Caco-2 (cell line): Measurements from ENCODE around the gene FAM9C. TPM values are rescaled to one million over a fixed set of nuclear protein-coding genes. Genes with fewer than 3 reads are reported as not detected.
"Not testable (repeated sequence)": the region's sequence is repeated elsewhere in the genome, so short reads cannot be mapped to it uniquely, and the experiment has no call there.

ENCODE experiments used
- BruUV-seq: library from RNA; stranded (reverse); fragments of 400-500 nt; replicated peaks from 2 replicates; lab custom pipeline; 2021; lab: Mats Ljungman, UMichigan
- CTCF ChIA-PET: fragments of 300-600 bp; sonication (Branson Sonifier 250); formaldehyde crosslinking; loops from one replicate; lab custom pipeline; 2022; ENCODE audit warnings: antibody characterized with exemption; lab: Charles Lee
- POLR2A ChIA-PET: fragments of 300-600 bp; sonication (Branson Sonifier 250); formaldehyde crosslinking; loops from one replicate; lab custom pipeline; 2022; ENCODE audit warnings: antibody characterized with exemption; lab: Charles Lee
- DNase-seq, 2 experiments: peaks; one replicate each; pipeline versions ENCODE4 v3.0.0 to v3.0.0-alpha.2; 2020 to 2022
- H3K27me3 ChIP-seq: replicated peaks from 2 replicates; pipeline ENCODE4 v1.6.0; 2011; ENCODE audit warnings: low read length; ENCODE audit not compliant: control insufficient read depth, insufficient read depth
- H3K36me3 ChIP-seq: 2 replicates; pipeline ENCODE4 v1.5.1; 2011; ENCODE audit warnings: low read length; ENCODE audit not compliant: control insufficient read depth, insufficient read depth
- H3K4me1 ChIP-seq: fragments of 250-450 bp; sonication (Bioruptor Pico); 2 replicates; pipeline ENCODE4 v1.5.1; 2020; ENCODE audit warnings: mild to moderate bottlenecking
- H3K4me3 ChIP-seq: 2 replicates; pipeline ENCODE4 v1.5.1; 2011; ENCODE audit warnings: low read depth, mild to moderate bottlenecking, control low read depth, low read length
- H3K9me3 ChIP-seq: fragments of 250-450 bp; sonication (Bioruptor Pico); 2 replicates; pipeline ENCODE4 v1.5.1; 2020; ENCODE audit warnings: mild to moderate bottlenecking, moderate library complexity
- H3K27ac Mint-ChIP-seq: one replicate; pipeline ENCODE4 v1.8.0; 2022; ENCODE audit warnings: mixed read lengths; ENCODE audit not compliant: unreplicated experiment
- H3K27me3 Mint-ChIP-seq: one replicate; pipeline ENCODE4 v1.8.0; 2022; ENCODE audit warnings: mixed read lengths; ENCODE audit not compliant: insufficient read depth, unreplicated experiment
- H3K36me3 Mint-ChIP-seq: one replicate; pipeline ENCODE4 v1.8.0; 2022; ENCODE audit warnings: mild to moderate bottlenecking, mixed read lengths; ENCODE audit not compliant: insufficient read depth, unreplicated experiment
- H3K4me1 Mint-ChIP-seq: one replicate; pipeline ENCODE4 v1.8.0; 2022; ENCODE audit warnings: low read depth, mixed read lengths; ENCODE audit not compliant: unreplicated experiment
- H3K4me3 Mint-ChIP-seq: one replicate; pipeline ENCODE4 v1.8.0; 2022; ENCODE audit warnings: mild to moderate bottlenecking, moderate library complexity, mixed read lengths; ENCODE audit not compliant: unreplicated experiment
- H3K9me3 Mint-ChIP-seq: one replicate; pipeline ENCODE4 v1.8.0; 2022; ENCODE audit warnings: mixed read lengths; ENCODE audit not compliant: unreplicated experiment
- intact Hi-C: fragments of 100-400 bp; cut with micrococcal nuclease; formaldehyde crosslinking; loops from one replicate; pipeline ENCODE4 v1.10.0; 2022; ENCODE audit not compliant: unreplicated experiment
- total RNA-seq: library from RNA; stranded (reverse); gene quantifications from 2 replicates; pipeline ENCODE4 v1.2.3, GENCODE V29; 2022
- TF ChIP-seq, protein P1 (sequence below), 2 experiments: fragments of 200-600 bp in 1 of 2; IDR thresholded peaks; 1 replicate in 1 of 2; 2 replicates in 1 of 2; pipeline versions ENCODE4 v1.5.1 to v1.8.0; 2011 to 2022; ENCODE audit warnings: antibody characterized with exemption in 1 of 2, control low read depth in 1 of 2, inconsistent platforms in 1 of 2, low read depth in 1 of 2, low read length in 1 of 2, mild to moderate bottlenecking in 1 of 2, moderate library complexity in 1 of 2; ENCODE audit not compliant: insufficient read depth in 1 of 2, severe bottlenecking in 1 of 2, unreplicated experiment in 1 of 2

Gene FAM9C
- total RNA-seq, 1 experiment from 2014 or later, result not detected

DNA sequence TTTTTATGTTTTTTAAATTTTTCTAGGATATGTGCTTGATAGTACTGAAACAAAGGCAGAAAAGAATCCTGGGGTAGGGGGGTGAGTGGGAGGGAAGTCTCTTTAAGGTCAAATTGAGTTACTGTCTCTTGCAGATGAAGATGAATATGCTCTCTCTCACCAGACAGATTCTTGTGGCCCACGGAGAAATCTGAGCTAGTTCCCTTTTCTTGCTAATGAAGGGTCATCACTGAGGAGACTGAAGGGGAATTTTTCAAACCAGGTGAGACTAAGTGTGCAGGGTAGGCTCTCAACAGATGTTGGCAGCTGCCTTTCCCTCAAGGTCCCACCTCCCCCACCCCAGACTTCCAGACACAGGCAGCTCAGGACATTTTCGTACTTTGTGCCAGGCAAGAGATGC is 21.5 kb downstream of the FAM9C start:
- Mint-ChIP-seq H3K36me3 (peaks cover 5% of the 10 kb centered on the region), H3K9me3 (no peaks in the 10 kb centered on the region), H3K27me3 (no peaks in the 10 kb centered on the region), H3K4me3 (no peak overlapping the region), H3K27ac (no peak overlapping the region), H3K4me1 (peaks cover 32% of the 10 kb centered on the region)
- CTCF ChIA-PET, result no interaction called here
- no peaks in the 10 kb centered on the region for H3K36me3 ChIP-seq
- POLR2A ChIA-PET, result no interaction called here
- intact Hi-C loops, result no loop called here
- no peaks in the 10 kb centered on the region for H3K27me3 ChIP-seq
- no peak for DNase-seq
- TF ChIP-seq, protein P1, sequence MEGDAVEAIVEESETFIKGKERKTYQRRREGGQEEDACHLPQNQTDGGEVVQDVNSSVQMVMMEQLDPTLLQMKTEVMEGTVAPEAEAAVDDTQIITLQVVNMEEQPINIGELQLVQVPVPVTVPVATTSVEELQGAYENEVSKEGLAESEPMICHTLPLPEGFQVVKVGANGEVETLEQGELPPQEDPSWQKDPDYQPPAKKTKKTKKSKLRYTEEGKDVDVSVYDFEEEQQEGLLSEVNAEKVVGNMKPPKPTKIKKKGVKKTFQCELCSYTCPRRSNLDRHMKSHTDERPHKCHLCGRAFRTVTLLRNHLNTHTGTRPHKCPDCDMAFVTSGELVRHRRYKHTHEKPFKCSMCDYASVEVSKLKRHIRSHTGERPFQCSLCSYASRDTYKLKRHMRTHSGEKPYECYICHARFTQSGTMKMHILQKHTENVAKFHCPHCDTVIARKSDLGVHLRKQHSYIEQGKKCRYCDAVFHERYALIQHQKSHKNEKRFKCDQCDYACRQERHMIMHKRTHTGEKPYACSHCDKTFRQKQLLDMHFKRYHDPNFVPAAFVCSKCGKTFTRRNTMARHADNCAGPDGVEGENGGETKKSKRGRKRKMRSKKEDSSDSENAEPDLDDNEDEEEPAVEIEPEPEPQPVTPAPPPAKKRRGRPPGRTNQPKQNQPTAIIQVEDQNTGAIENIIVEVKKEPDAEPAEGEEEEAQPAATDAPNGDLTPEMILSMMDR (IDR thresholded peaks at IDR 0.05; ENCODE audit: insufficient read depth in 1 of 2, low read depth in 1 of 2, low read length in 1 of 2, severe bottlenecking in 1 of 2, unreplicated experiment in 1 of 2), result no peak
- H3K4me1 ChIP-seq, result peaks cover 42% of the 10 kb centered on the region
- no peak overlapping the region for H3K4me3 ChIP-seq
- no peaks in the 10 kb centered on the region for H3K9me3 ChIP-seq
- BruUV-seq, result no TSS peak

DNA sequence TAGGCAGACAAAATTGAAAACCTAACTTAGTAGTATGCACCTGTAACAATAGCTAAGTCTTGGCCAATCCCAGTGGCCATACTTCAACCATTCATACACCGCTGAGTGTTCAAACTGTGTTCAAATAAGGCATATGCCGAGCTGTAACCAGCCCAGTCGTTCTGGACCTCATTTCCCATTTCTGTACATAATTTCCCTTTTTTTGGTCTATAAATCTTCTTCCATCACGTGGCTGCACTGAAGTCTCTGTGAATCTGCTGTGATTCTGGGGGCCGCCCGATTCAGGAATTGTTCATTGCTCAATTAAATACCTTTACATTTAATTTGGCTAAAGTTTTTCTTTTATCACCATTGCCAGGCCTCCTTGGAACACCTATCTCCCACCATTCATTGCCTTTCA is 27.7 kb downstream of the FAM9C start:
- POLR2A ChIA-PET, H3K36me3 ChIP-seq, H3K27me3 ChIP-seq, H3K9me3 ChIP-seq, intact Hi-C loops, H3K27ac Mint-ChIP-seq, DNase-seq, H3K4me3 Mint-ChIP-seq, H3K4me3 ChIP-seq, H3K9me3 Mint-ChIP-seq, CTCF ChIA-PET, H3K36me3 Mint-ChIP-seq, BruUV-seq, H3K27me3 Mint-ChIP-seq: not testable (repeated sequence)
- H3K4me1 Mint-ChIP-seq, result peaks cover 12% of the 10 kb centered on the region
- peaks cover 28% of the 10 kb centered on the region for H3K4me1 ChIP-seq

DNA sequence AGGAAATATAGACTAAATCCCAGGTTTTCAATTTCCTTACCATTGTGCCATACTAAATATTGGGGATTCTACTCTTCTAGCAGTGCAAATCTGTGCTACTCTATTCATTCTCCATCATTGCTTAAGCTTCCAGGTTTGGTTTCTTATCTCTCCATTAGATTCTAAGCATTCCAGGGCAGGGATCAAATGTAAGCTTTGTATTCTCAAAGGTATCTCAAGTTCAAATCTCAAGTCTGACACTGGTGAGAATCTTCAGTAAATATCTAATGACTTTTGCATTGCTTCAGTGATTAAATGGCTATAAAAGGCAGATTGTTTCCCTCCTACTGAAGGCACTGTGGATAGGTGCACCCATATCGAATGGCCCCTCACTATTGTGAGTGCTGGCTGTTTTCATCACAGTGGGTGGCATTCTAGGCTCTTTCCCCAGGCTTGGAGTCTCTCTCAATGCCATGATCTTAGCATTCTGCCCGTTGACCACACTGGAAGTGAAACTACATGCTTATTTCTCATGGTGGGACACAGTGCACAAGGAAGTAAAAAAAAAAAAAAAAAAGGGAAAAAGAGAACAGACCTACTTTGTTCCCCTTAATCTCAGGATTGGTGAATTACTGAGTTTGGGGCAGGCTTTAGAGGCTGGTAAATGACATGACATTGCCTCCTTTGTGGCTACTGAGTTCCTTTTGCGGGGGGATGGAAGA is 28.7 kb downstream of the FAM9C start:
- TF ChIP-seq, protein P1 (IDR thresholded peaks at IDR 0.05; ENCODE audit: insufficient read depth in 1 of 2, low read depth in 1 of 2, low read length in 1 of 2, severe bottlenecking in 1 of 2, unreplicated experiment in 1 of 2), result no peak
- no peaks in the 10 kb centered on the region for H3K27me3 ChIP-seq
- H3K4me3 ChIP-seq, result no peak overlapping the region
- POLR2A ChIA-PET, result interaction anchor here (0.9 kb wide), 1 partner anchor 15 kb away, joined by 11 read pairs; no protein-coding TSS in a partner anchor
- Mint-ChIP-seq H3K36me3 (no peaks in the 10 kb centered on the region), H3K4me3 (no peak overlapping the region), H3K27ac (no peak overlapping the region), H3K4me1 (peaks cover 13% of the 10 kb centered on the region), H3K9me3 (no peaks in the 10 kb centered on the region), H3K27me3 (no peaks in the 10 kb centered on the region)
- no TSS peak for BruUV-seq
- peaks cover 25% of the 10 kb centered on the region for H3K4me1 ChIP-seq
- no peaks in the 10 kb centered on the region for H3K9me3 ChIP-seq
- no peak for DNase-seq
- H3K36me3 ChIP-seq, result no peaks in the 10 kb centered on the region
- intact Hi-C loops, result no loop called here
- CTCF ChIA-PET, result no interaction called here
